Measurements from ENCODE around the gene NOTUM. TPM values are rescaled to one million over a fixed set of nuclear protein-coding genes. Genes with fewer than 3 reads are reported as not detected.

NOTUM gene
- total and polyA plus RNA-seq, 9 of the 15 experiments (the other 6 are each of a cell fraction or from before 2014, with no cell fraction given): 0.03 to 14.0 (median 4.1) TPM

GRCh38 chr17:81917565-81918332 is 43.2 kb downstream of the NOTUM start, which contains the start of gene SIRT7 (continued):
- TF ChIP-seq, protein P1, sequence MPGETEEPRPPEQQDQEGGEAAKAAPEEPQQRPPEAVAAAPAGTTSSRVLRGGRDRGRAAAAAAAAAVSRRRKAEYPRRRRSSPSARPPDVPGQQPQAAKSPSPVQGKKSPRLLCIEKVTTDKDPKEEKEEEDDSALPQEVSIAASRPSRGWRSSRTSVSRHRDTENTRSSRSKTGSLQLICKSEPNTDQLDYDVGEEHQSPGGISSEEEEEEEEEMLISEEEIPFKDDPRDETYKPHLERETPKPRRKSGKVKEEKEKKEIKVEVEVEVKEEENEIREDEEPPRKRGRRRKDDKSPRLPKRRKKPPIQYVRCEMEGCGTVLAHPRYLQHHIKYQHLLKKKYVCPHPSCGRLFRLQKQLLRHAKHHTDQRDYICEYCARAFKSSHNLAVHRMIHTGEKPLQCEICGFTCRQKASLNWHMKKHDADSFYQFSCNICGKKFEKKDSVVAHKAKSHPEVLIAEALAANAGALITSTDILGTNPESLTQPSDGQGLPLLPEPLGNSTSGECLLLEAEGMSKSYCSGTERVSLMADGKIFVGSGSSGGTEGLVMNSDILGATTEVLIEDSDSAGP (CRISPR knock-in tag; IDR thresholded peaks at IDR 0.05): no peak
- TF ChIP-seq MYC (IDR thresholded peaks at IDR 0.05; ENCODE audit: low read depth, low read length) (peak; percentile 41; the same call in 1 of the 2 replicates), MYC (CRISPR knock-in tag; IDR thresholded peaks at IDR 0.05; ENCODE audit: borderline replicate concordance, low read depth) (no peak), ERF (CRISPR knock-in tag; IDR thresholded peaks at IDR 0.05) (peak; percentile 76), ZBTB17 (CRISPR knock-in tag; IDR thresholded peaks at IDR 0.05) (peak; percentile 66; the same call in 1 of the 2 replicates), TAF1 (IDR thresholded peaks at IDR 0.05; ENCODE audit: control insufficient read depth, extremely low read depth, insufficient read depth, low read length, severe bottlenecking) (peak; percentile 69), FIP1L1 (IDR thresholded peaks at IDR 0.05; ENCODE audit: low read depth, low read length, poor library complexity, severe bottlenecking) (peak; percentile 86), CXXC5 (CRISPR knock-in tag; IDR thresholded peaks at IDR 0.05) (peak; percentile 60), TFAM (CRISPR knock-in tag; conservative IDR thresholded peaks at IDR 0.05) (no peak), HNRNPLL (IDR thresholded peaks at IDR 0.05; ENCODE audit: low read depth, low read length, poor library complexity, severe bottlenecking) (peak; percentile 87), RBBP5 (IDR thresholded peaks at IDR 0.05; ENCODE audit: borderline replicate concordance, insufficient read depth, low read length, poor library complexity, severe bottlenecking) (peak; percentile 95), NR2F6 (CRISPR knock-in tag; IDR thresholded peaks at IDR 0.05) (0 out of 2 replicates have a peak, but pooled peaks have one; percentile 12), TARDBP (IDR thresholded peaks at IDR 0.05) (no peak), SP2 (IDR thresholded peaks at IDR 0.05; ENCODE audit: extremely low read depth, low read depth, low read length, poor library complexity, severe bottlenecking) (no peak), ELF2 (CRISPR knock-in tag; IDR thresholded peaks at IDR 0.05) (peak; percentile 85; the same call in 1 of the 2 replicates), ZNF263 (CRISPR knock-in tag; IDR thresholded peaks at IDR 0.05; ENCODE audit: borderline replicate concordance) (no peak), ETV6 (IDR thresholded peaks at IDR 0.05; ENCODE audit: borderline replicate concordance in 1 of 2, low read depth in 2 of 2, low read length in 1 of 2) (no peak), ETV6 (CRISPR knock-in tag; IDR thresholded peaks at IDR 0.05; ENCODE audit: borderline replicate concordance) (no peak), THAP7 (CRISPR knock-in tag; IDR thresholded peaks at IDR 0.05) (peak; percentile 67), CREB1 (IDR thresholded peaks at IDR 0.05) (no peak), CREB1 (CRISPR knock-in tag; IDR thresholded peaks at IDR 0.05) (no peak)
- TF ChIP-seq, protein P2, sequence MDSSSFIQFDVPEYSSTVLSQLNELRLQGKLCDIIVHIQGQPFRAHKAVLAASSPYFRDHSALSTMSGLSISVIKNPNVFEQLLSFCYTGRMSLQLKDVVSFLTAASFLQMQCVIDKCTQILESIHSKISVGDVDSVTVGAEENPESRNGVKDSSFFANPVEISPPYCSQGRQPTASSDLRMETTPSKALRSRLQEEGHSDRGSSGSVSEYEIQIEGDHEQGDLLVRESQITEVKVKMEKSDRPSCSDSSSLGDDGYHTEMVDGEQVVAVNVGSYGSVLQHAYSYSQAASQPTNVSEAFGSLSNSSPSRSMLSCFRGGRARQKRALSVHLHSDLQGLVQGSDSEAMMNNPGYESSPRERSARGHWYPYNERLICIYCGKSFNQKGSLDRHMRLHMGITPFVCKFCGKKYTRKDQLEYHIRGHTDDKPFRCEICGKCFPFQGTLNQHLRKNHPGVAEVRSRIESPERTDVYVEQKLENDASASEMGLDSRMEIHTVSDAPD (CRISPR knock-in tag; IDR thresholded peaks at IDR 0.05): no peak
